DOHH2 (cell line): ENCODE data around the gene SLC12A3.

Experiments
- H3F3A ChIP-seq: fragments of 200-600 bp; sonication (generic), shearing (Covaris generic); 2 replicates; pipeline ENCODE4 v1.6.0; 2016; ENCODE audit warnings: antibody characterized with exemption, mild to moderate bottlenecking; ENCODE audit not compliant: control insufficient read depth, insufficient read depth
- H3K27ac ChIP-seq: fragments of 200-600 bp; sonication (generic); 2 replicates; pipeline ENCODE4 v1.5.1; 2014; ENCODE audit warnings: low read depth, mild to moderate bottlenecking, low read length, moderate library complexity
- H3K27me3 ChIP-seq: fragments of 200-600 bp; sonication (generic); 2 replicates; pipeline ENCODE4 v1.6.1; 2014; ENCODE audit warnings: mild to moderate bottlenecking, low read length, mixed read lengths; ENCODE audit not compliant: control insufficient read depth
- H3K36me3 ChIP-seq: fragments of 200-600 bp; sonication (generic); 2 replicates; pipeline ENCODE4 v1.6.1; 2014; ENCODE audit warnings: mild to moderate bottlenecking, low read length, moderate library complexity, mixed read lengths; ENCODE audit not compliant: control insufficient read depth
- H3K4me1 ChIP-seq: fragments of 200-600 bp; sonication (generic); 2 replicates; pipeline ENCODE4 v1.6.1; 2014; ENCODE audit warnings: mild to moderate bottlenecking, low read length, mixed read lengths; ENCODE audit not compliant: control insufficient read depth
- H3K4me2 ChIP-seq: fragments of 200-600 bp; sonication (generic); 2 replicates; pipeline ENCODE4 v1.6.0; 2014; ENCODE audit warnings: mild to moderate bottlenecking, low read length, moderate library complexity
- H3K4me3 ChIP-seq: fragments of 200-600 bp; sonication (generic); 2 replicates; pipeline ENCODE4 v1.5.1; 2014; ENCODE audit warnings: mild to moderate bottlenecking, low read length, mixed read lengths
- H3K79me2 ChIP-seq: fragments of 200-600 bp; sonication (generic); 2 replicates; pipeline ENCODE4 v1.6.1; 2014; ENCODE audit warnings: mild to moderate bottlenecking, low read length, mixed read lengths; ENCODE audit not compliant: control insufficient read depth
- H3K9me2 ChIP-seq: fragments of 200-600 bp; sonication (generic); replicated peaks from 2 replicates; pipeline ENCODE4 v1.6.1; 2014; ENCODE audit warnings: mild to moderate bottlenecking, low read length, mixed read lengths; ENCODE audit not compliant: control insufficient read depth
- H3K9me3 ChIP-seq: fragments of 200-600 bp; sonication (generic); 2 replicates; pipeline ENCODE4 v1.6.1; 2014; ENCODE audit warnings: antibody characterized with exemption, low read length, mixed read lengths; ENCODE audit not compliant: control insufficient read depth, insufficient read depth
- H4K20me1 ChIP-seq: fragments of 200-600 bp; sonication (generic); 2 replicates; pipeline ENCODE4 v1.6.0; 2014; ENCODE audit warnings: low read depth, mild to moderate bottlenecking, antibody characterized with exemption, low read length, moderate library complexity; ENCODE audit not compliant: control insufficient read depth, insufficient read depth
- CTCF ChIP-seq: fragments of 200-600 bp; sonication (generic); IDR thresholded peaks from one replicate; pipeline ENCODE4 v1.5.1; 2014; ENCODE audit warnings: antibody characterized with exemption, mild to moderate bottlenecking, low read depth, low read length; ENCODE audit not compliant: poor library complexity, severe bottlenecking
- EZH2phosphoT487 ChIP-seq: fragments of 200-600 bp; sonication (generic); IDR thresholded peaks from 2 replicates; pipeline ENCODE4 v1.6.1; 2017; ENCODE audit warnings: borderline replicate concordance, mild to moderate bottlenecking, antibody characterized with exemption, low read length, moderate library complexity, mixed read lengths

The SLC12A3 gene

GRCh38 chr16:56824804-56825203 lies 40.2 kb upstream of the SLC12A3 start:
- no peak overlapping the region for H3K4me2 ChIP-seq
- no peak overlapping the region for H3K27ac ChIP-seq
- no peaks in the 10 kb centered on the region for H3K9me2 ChIP-seq
- no peaks in the 10 kb centered on the region for H3F3A ChIP-seq
- no peak for TF ChIP-seq CTCF
- TF ChIP-seq EZH2phosphoT487 = no peak
- no peaks in the 10 kb centered on the region for H3K79me2 ChIP-seq
- H3K4me1 ChIP-seq = no peaks in the 10 kb centered on the region
- H3K4me3 ChIP-seq = no peak overlapping the region
- peaks cover 61% of the 10 kb centered on the region for H3K36me3 ChIP-seq
- H3K9me3 ChIP-seq = no peaks in the 10 kb centered on the region
- H3K27me3 ChIP-seq = no peaks in the 10 kb centered on the region
- H4K20me1 ChIP-seq = no peaks in the 10 kb centered on the region

DNA sequence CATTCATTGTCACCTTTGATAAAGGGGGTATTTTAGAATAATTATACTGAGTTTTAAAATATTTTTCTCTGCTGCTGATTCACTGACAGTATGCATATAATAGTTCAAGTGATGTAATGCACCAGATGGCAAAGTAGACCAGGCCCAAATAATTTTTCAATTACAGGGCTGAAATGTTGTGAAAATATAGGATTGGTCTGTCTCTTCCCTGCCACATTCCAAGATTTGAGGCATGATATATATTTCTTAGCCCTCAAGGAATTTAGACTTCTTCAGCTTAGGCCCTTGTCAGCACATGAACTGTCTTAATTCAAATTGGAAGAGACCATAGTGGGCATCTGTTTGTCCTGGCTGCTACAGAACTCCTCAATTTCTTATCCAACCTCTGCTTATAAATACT lies 39.2 kb upstream of the SLC12A3 start:
- no peaks in the 10 kb centered on the region for H3K27me3 ChIP-seq
- no peak overlapping the region for H3K4me2 ChIP-seq
- H3K4me3 ChIP-seq = no peak overlapping the region
- H3K79me2 ChIP-seq = no peaks in the 10 kb centered on the region
- H3K4me1 ChIP-seq = no peaks in the 10 kb centered on the region
- no peaks in the 10 kb centered on the region for H3F3A ChIP-seq
- no peak for TF ChIP-seq EZH2phosphoT487
- no peak for TF ChIP-seq CTCF
- H3K9me3 ChIP-seq = no peaks in the 10 kb centered on the region
- no peaks in the 10 kb centered on the region for H3K9me2 ChIP-seq
- H4K20me1 ChIP-seq = no peaks in the 10 kb centered on the region
- peaks cover 65% of the 10 kb centered on the region for H3K36me3 ChIP-seq
- H3K27ac ChIP-seq = no peak overlapping the region

GRCh38 chr16:56828647-56829046 lies 36.4 kb upstream of the SLC12A3 start:
- H3K4me1 ChIP-seq = no peaks in the 10 kb centered on the region
- H3K4me2 ChIP-seq = no peak overlapping the region
- no peaks in the 10 kb centered on the region for H3K9me2 ChIP-seq
- no peak overlapping the region for H3K4me3 ChIP-seq
- H4K20me1 ChIP-seq = no peaks in the 10 kb centered on the region
- peaks cover 70% of the 10 kb centered on the region for H3K36me3 ChIP-seq
- no peaks in the 10 kb centered on the region for H3K27me3 ChIP-seq
- no peak overlapping the region for H3K27ac ChIP-seq
- TF ChIP-seq CTCF (no peak), EZH2phosphoT487 (no peak)
- H3K79me2 ChIP-seq = no peaks in the 10 kb centered on the region
- H3F3A ChIP-seq = no peaks in the 10 kb centered on the region
- no peaks in the 10 kb centered on the region for H3K9me3 ChIP-seq

DNA sequence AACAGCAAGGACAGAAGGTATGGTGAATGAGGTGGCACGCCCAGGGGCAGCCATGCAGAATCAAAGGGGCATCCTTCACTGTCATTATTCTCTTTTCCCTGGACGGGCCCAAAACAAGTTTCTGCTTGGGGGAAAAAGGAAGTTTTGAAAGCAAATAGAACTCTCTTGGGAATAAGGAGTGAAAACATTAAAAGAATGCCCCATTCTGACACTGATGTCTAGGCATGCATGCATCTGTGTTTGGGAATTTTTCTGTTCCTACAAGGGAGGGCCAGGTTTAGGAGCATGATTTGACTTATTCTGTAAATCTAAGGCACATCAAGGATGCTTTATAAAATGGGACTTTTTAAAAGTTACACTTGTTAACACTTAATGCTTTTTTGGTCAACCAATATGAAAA lies 34.3 kb upstream of the SLC12A3 start:
- H3K79me2 ChIP-seq = no peaks in the 10 kb centered on the region
- no peaks in the 10 kb centered on the region for H3K9me3 ChIP-seq
- H3K4me2 ChIP-seq = no peak overlapping the region
- no peak overlapping the region for H3K4me3 ChIP-seq
- no peaks in the 10 kb centered on the region for H4K20me1 ChIP-seq
- H3K27ac ChIP-seq = no peak overlapping the region
- H3K9me2 ChIP-seq = no peaks in the 10 kb centered on the region
- peaks cover 74% of the 10 kb centered on the region for H3K36me3 ChIP-seq
- no peak for TF ChIP-seq EZH2phosphoT487
- no peak for TF ChIP-seq CTCF
- no peaks in the 10 kb centered on the region for H3K27me3 ChIP-seq
- H3F3A ChIP-seq = no peaks in the 10 kb centered on the region
- no peaks in the 10 kb centered on the region for H3K4me1 ChIP-seq
